HG03469 (cell line): ENCODE data around the gene SAP130.

ENCODE experiments used
- ATAC-seq: cut with Tn5 transposase; IDR thresholded peaks from one replicate; pipeline ENCODE4 v1.9.1; 2021; ENCODE audit warnings: mild to moderate bottlenecking, moderate library complexity, moderate number of reproducible peaks; ENCODE audit not compliant: unreplicated experiment

Gene SAP130

GRCh38 chr2:128026448-128027277 is 1.2 kb downstream of the SAP130 start:
- ATAC-seq = no peak

DNA sequence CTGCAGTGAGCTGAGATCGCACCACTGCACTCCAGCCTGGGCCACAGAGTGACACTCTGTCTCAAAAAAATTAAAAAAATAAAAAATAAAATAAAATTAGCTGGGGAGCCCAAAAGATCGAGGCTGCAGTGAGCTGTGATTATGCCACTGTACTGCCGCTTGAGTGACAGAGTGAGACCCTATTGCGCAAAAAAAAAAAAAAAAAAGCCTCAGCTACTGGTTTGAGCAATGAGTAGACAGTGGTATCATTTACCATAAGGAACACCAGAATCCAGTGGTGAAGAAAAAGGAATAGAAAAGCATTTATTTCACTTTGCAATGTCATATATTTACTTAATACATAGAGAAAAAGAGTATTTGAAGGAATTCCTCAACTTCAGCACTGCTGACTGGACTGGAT is 3.0 kb downstream of the SAP130 start:
- ATAC-seq = no peak

- no peak for ATAC-seq
Measured at GRCh38 chr2:128017561-128017960, 10.3 kb downstream of the SAP130 start.

DNA sequence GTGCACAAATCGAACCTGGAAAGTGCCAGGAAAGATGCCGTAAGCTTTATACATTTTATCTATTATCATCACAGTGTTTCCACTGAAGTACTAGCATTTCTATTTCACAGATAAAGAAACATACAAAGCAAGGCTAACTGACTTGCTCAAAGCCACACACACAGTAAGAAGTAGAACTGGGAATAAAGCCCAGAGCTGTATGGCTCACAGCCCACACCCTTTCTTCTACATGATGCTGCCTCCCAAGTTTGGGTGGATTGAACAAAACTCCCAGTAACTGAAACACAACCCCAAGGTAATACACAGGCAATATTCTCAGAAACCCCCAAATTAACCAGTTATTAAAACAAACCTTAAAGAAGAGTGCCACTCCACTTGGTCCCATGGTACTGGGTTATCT is 11.2 kb downstream of the SAP130 start:
- ATAC-seq = no peak

DNA sequence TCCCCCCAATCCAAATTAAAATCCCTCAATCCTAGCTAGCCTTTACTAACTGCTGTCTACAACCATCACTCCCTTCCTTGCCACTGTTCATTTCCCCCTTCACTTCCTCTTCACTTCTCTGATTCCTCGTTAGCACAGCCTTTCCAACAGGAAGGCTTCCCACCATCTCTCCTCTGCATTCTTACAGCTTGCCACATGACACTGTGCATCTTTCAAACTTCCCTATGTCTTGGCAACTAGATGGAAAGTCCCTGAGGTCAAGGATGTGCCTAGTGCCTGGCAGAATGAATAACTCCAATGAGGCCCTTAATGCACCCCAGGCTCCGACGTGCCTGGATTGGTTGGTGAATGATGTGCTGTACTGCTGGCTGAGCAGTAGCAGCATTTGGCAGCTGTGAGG is 15.2 kb downstream of the SAP130 start:
- no peak for ATAC-seq

DNA sequence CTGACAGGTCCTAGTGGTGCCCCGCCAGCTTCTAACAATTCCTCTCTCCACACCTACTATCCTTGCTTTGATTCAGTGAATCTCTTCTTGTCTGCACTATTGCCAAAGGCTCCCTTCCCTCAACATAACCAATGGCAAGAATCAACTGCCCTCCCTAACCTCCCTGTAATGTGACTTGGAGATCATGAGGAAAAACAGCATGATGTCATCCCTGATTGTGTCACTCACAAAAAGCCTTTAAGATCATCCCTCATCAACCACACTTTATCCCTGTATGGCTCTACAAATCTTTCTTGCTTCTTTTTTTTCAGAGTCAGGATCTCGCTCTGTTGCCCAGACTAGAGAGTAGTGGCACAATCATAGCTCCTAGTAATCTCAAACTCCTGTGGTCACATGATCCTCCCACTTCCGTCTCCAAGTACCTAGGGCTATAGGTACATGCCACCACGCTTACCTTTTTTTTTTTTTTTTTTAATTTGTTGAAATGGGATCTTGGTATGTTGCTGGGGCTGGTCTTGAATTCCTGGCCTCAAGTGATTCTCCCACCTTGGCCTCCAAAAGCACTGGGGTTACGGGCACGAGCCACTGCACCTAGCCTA is 19.7 kb downstream of the SAP130 start:
- no peak for ATAC-seq

GRCh38 chr2:128004509-128004908 is 23.4 kb downstream of the SAP130 start:
- ATAC-seq = no peak

- no peak for ATAC-seq
Measured at GRCh38 chr2:128003463-128003862, 24.4 kb downstream of the SAP130 start.

GRCh38 chr2:127996160-127996559 is 31.7 kb downstream of the SAP130 start:
- no peak for ATAC-seq

- ATAC-seq = no peak
Measured at GRCh38 chr2:127995725-127996124, 32.1 kb downstream of the SAP130 start.

GRCh38 chr2:127993659-127994058 is 34.2 kb downstream of the SAP130 start:
- ATAC-seq = no peak

GRCh38 chr2:127991742-127992141 is 36.1 kb downstream of the SAP130 start:
- ATAC-seq = no peak

- no peak for ATAC-seq
Measured at GRCh38 chr2:127986548-127987079, 41.2 kb downstream of the SAP130 start.

DNA sequence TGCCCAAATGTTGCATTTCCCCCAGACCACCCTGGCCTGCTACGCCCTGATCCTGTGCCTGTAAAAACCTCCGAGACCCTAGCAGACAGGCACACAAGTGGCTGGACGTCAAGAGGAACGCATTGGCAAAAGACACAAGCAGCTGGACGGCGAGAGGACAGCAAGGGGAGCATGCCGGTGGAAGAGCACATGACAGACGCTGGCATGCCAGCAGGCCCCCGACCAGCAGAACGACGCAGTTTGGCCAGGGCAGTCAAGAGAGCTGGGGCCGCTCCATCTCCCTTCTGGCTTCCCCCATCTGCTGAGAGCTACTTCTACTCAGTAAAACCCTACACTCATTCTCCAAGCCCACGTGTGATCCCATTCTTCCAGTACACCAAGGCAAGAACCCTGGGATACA is 42.1 kb downstream of the SAP130 start:
- no peak for ATAC-seq

GRCh38 chr2:127985026-127985734 is 42.7 kb downstream of the SAP130 start:
- ATAC-seq = no peak

- ATAC-seq = no peak
Measured at GRCh38 chr2:127984551-127984950, 43.3 kb downstream of the SAP130 start.

DNA sequence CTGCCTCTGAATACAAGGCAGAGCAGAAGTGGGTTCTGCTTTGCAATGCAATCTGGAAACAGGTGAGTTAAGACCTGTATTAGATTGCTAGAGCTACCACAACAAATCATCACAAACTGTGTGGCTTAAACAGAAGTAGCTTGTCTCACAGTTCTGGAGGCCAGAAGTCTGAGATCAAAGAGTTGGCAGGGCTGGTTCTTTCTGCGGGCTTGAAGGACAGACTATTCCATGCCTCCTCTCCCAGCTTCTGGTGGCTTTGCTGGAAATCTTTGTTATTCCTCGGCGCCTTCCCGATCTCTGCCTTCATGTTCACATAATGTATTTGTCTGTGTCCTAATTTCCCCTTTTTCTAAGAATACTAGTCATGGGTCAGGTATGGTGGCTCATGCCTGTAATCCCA is 58.4 kb downstream of the SAP130 start:
- ATAC-seq = no peak

GRCh38 chr2:127968610-127969339 is 59.1 kb downstream of the SAP130 start:
- no peak for ATAC-seq

- no peak for ATAC-seq
Measured at GRCh38 chr2:127961729-127962128, 66.1 kb downstream of the SAP130 start.

DNA sequence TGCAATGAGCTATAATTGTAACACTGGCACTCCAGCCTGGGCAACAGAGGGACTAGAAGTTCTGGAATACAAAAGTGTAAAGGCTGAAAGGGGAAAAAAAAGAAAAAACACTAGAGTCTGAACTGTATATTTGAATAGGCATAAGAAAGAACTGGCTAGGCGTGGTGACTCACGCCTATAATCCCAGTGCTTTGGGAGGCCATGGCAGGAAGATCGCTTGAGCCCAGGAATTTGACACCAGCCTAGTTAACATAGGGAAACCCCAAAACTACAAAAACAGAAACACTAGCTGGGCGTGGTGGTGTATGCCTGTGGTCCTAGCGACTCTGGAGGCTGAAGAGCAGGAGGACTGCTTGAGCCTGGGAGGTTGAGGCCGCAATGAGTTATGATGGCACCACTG is 70.6 kb downstream of the SAP130 start:
- no peak for ATAC-seq

DNA sequence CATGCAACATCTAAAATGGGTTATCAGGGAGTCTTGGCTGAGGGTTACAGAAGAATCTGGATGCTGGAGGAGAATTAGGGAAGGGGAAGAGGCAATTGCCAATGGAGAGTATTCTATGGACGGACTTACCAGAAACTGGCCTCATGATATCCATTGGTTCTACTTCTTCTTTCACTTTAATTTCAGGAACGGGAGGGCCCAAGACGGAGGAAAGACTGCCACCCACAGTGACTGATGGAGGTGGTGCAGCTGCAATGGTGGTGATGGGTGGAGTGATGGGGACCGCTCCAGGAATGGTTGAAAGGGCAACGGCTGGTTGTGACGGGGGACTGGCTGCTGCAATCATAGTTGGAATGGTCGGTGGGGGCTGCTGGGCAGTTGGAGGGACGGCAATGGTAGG is 73.0 kb downstream of the SAP130 start:
- no peak for ATAC-seq
